Fibroblast of skin of right quadriceps (primary cell): Measurements from ENCODE around the gene WDFY2.
"Not testable (repeated sequence)": the region's sequence is repeated elsewhere in the genome, so short reads cannot be mapped to it uniquely, and the experiment has no call there.

Experiments used
- DNase-seq: peaks from one replicate; pipeline ENCODE4 v3.0.0-alpha.2; 2013

WDFY2 gene

GRCh38 chr13:51569001-51569400 lies 15.3 kb upstream of the WDFY2 start:
- DNase-seq: not testable (repeated sequence)

DNA sequence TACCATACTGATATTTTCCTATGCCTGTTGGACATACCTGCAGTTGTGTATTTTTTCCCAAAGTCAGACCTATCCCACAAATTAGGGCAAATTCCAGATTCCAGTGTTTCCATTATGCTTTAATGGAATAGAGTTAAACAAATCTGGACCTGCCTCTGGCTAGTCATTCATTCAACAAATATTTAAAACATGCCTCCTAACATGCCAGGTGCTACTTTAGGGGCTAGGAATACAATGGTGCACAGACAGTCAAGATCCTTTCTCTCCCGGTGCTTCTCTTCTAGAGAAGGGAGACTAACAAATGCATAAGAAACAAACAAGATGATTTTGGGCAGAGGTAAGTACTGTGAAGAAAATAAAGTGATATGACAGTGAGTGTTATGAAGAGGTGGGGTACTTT lies 7.5 kb upstream of the WDFY2 start:
- DNase-seq: no peak

DNA sequence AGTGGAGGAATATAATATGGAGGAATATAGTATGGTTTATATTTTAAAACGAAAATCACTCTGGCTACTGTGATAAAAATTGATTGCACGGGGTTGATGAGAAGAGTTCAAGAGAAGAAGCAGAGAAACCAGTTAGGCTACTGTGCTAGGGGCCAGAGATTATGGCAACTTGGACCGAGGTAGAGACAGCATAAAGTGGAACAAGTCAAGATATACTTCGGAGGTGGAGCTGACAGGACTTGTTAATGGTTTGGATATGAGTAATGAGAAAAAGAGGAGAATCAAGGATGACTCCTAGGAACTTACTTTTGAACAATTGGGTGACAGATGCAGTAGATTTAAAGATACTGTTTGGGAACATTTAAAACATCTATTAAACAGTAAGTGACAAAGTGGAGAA lies 6.6 kb upstream of the WDFY2 start:
- DNase-seq: no peak

GRCh38 chr13:51579676-51580075 lies 4.6 kb upstream of the WDFY2 start:
- no peak for DNase-seq

DNA sequence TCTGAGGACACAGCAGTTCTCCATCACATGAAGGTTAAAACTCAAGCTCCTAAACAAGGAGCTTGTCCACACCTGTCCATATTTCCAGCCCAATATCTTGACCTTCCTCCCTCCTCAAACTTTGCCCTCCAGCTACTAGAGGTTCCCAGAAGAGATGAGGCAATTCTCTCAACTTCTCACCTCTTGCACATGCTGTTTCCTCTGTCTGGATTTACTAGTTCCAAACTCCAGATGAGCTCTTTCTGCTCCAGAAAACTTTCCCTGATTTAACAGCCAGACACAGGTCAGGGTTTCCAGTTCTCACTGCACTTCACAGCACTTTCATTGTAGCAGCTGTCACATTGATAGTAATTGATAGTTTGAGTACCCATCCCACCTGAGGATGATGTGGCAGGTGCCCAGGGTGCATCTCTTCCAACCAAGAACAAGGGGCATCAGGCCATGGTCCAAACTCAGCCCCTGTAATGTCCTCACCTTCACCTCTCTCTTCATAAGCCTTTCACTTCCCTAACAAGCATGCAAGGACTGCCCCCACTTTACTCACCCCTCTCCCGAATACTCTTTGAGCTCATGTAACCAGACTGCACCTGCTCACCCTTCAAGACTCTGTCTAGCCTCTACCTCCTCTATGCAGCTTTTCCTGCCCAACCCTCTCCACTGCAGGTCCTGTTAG lies 3.0 kb upstream of the WDFY2 start:
- DNase-seq: no peak

DNA sequence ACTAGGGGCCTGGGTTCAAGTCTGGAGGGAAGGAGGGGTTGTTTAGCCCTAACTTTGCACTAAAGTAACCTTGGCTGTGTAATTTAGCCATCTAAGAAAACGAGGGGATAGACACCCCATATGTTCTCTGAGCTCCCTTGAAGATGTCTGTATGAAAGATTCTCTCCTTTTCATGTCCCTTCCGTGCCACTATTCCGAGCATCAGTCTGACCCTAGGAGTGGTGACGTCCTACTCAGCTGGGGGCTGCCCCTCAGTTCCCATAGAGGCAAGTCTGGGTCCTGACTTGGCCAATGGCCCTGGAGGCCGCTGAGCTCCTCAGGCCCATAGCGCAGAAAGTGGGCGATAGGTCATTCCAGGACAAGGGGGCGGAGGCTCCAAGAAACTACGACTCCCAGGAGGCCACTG lies 790 bp upstream of the WDFY2 start:
- no peak for DNase-seq

- DNase-seq: peak; percentile 48
Observed at GRCh38 chr13:51584731-51585672, 740 bp downstream of the WDFY2 start.

DNA sequence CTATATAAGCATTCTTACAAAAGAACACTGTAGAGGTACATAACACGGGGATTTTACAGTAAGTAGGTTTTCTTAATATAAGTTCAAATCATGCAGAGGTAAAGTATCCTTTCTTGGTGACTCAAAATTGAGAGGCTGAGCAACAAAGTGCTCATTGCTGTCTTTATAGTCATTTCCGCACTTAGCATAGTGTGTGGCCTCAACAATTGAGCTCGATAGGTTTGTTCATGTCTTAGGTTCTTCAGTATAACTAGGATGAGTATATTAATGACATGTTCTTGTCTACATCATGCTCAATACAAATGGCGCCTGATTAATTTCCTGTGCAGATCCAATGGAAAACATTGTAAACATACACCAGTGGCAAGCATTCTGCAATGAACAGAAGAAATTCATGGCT lies 1.4 kb downstream of the WDFY2 start:
- peak; percentile 72 for DNase-seq

DNA sequence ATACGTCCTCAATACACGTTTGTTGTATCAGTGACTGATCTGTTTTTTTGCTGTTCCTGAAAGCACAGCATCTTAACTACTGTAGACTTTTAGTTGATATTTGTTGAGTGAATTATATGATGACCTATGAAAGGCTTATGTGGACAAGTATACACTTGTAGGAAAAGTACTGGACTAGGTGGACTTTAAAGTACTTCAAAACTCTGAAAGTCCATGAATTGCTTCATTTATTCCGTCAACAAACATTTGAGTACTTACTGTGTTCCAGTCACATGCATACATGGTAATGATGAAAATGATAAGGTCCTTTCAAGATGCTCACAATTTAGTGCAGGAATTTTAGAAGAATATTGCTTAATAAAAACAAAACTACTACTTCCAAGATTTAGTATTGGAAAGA lies 3.1 kb downstream of the WDFY2 start:
- DNase-seq: no peak

DNA sequence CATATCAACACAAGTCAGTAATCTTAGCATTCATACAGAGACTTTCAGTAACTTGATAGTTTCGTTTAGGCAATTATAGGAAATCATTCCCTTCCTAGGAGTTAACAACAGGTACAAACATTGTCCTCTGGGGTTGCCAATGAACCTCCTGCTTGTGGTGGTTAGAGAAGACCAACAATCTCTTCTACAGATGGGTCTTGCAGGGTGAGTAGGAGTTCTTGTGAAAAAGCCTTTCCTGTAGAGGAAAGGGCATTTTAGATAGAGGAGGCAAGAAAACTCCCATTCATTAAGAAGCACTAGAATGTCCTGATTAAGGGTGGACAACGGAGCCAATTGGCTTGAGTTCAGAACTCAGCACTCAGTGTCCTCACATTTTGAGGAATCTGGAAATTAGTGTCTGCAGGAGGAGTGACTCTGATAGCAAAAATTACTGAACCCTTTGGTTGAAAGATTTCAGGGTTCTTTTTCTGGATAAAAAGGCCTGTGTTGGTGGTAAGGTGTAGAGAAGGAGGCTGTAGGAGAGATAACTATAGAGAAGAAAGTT lies 4.2 kb downstream of the WDFY2 start:
- no peak for DNase-seq

- no peak for DNase-seq
Observed at GRCh38 chr13:51589793-51590192, 5.5 kb downstream of the WDFY2 start.

- DNase-seq: no peak
Observed at GRCh38 chr13:51590231-51590970, 6.1 kb downstream of the WDFY2 start.

DNA sequence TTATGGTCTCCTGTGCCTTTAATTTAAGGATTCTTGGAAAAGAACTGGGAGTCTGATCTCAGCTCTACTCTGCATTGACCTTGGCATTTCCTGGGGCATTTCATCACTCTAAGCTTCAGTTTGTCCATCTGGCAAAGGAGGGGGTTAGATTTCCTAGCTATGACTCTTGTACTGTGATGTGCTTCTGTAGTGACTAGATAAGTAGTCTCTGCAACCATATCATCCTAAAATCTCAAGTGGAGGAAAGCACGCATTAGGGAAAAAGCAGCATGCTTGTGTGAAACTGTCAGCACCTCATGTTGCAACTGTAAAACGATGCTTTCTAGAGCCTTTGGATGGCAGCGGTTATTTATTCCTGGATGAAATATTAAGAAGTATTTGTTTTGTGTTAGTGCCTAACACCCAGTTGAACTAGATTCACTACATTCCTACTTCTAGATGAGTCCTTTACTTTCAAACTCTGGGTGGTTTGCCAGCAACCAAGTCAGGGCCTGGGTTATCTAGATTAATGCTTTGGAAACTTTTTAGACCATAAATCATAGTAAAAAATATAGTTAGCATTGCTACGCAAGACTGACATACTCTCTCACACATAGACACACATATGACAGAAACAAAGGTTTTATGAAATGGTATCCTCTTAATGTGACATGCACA lies 6.8 kb downstream of the WDFY2 start:
- DNase-seq: peak; percentile 97

- DNase-seq: not testable (repeated sequence)
Observed at GRCh38 chr13:51591938-51592337, 7.7 kb downstream of the WDFY2 start.

- no peak for DNase-seq
Observed at GRCh38 chr13:51594432-51594831, 10.2 kb downstream of the WDFY2 start.

DNA sequence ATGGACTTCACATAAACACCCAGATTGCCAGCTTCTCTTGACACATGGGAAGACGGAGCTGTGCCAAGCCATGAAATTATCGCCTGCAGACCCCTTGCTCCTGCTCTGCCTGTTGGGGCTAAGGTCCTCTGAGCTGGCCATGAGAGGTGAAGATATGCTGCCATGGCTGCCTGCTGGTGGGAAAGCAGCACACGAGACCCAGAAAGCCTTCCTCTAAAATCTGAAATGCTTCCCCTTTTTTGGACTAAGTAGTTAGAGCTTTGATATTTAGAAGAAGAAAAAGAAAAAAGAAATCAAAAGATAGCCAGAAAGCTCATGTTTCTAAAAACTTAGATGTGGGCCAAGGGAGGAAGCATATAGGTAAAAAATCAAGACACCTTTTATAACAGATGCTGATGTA lies 11.2 kb downstream of the WDFY2 start:
- no peak for DNase-seq

DNA sequence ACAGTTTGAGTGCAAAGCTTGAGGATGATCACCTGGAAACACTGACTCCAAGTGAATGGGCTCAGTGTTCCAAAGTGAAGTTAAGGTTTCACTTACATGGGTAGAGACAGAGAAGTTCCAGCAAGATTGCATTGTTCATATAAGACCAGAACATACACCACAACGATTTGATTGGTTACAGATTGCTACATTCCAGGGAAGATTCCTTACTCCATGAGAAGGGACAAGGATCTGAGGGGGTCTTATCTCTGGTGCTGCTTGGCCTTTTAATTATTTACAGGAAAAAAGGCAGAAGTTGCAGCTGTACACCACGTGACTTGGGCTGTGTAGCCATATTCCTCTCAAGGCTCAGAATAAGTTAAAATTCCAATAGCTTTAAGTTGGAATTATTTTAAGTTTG lies 12.3 kb downstream of the WDFY2 start:
- DNase-seq: peak; percentile 53

GRCh38 chr13:51599444-51600176 lies 15.3 kb downstream of the WDFY2 start:
- DNase-seq: no peak

DNA sequence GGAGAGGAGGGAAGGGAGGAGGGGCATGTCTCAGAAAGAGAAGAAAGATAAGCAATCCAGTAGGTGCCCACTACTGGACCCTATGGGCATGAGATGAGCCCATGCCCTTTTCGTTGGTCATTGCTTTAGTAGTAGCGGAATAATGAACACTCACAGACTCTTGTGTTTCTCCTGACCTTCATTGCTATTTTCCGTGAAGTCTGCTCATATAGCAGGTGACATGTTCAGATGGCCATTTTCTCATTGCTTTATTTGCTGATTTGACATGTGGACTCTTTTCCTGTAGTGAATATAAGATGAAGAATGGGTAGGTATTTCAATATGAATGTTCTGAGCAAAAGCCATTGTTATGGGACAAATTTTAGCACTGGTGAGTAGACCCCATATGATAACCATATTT lies 16.4 kb downstream of the WDFY2 start:
- DNase-seq: no peak

DNA sequence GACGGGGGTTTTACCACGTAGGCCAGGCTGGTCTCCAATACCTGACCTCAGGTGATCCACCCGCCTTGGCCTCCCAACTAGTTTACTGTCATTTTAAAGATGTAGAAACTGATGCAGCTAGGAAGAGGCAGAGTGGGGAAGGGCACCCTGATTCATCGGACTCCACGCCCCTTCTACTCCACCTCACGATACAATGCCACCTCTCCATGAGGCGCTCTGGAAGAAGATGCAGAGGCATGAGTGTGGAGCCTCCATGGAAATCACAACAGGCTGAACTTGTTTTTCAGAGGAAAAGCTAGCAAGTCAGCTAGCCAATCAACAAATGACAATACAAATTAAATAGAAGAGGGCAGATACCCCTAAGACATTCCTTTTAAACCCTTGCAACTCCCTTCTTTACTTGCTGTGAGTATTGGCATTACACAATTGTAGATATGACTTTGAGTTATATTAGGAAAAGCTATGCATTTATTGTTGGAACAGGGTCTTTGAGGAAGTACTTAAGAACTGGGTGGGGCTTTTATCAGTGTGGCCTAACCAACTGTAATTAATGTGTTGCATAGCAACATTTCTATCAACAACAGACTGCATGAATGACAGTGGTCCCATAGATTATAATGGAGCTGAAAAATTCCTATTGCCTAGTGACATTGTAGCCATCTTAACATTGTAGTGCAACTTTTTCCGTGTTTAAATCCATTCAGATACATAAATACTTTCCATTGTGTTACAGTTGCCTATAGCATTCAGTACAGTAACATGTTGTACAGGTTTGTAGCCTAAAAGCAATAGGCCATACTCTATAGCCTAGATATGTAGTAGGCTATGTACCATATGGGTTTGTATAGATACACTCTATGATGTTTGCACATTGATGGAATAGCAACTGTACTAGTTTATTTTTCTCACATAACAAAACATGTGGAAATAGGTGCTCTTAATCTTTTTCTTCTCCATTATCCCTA lies 17.6 kb downstream of the WDFY2 start:
- no peak for DNase-seq

DNA sequence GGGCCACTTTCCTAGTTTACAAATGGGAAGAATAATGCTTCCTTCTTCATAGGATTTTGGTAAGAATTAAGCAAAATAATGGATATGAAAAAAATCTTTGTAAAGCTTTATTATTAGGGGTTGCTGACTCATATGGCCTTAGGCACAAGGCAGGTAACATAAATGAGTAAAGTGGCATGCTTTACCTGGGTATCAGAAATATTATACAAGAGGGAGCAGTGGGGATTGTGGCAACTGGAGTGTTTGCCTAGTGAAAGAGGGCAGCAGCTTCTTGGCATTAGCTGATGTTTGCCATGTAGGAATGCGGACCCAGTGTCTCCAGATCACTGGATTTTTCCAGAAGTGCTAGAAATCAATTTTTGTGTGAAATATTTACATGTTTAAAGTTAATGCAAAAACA lies 19.5 kb downstream of the WDFY2 start:
- DNase-seq: no peak
